Lower leg skin (tissue), 3 donors: ENCODE data around the gene REEP1.

Experiments
- POLR2A ChIP-seq, 2 donors: fragments of 450-650 bp; IDR thresholded peaks; one replicate each; pipeline ENCODE4 v1.6.1; 2016 to 2017; ENCODE audit warnings: antibody characterized with exemption in 2 of 2, mild to moderate bottlenecking in 1 of 2, moderate library complexity in 1 of 2
- TF ChIP-seq, protein P1 (sequence below), 3 donors: fragments of 450-650 bp; IDR thresholded peaks; one replicate each; pipeline ENCODE4 v1.5.1; 2016; ENCODE audit warnings: antibody characterized with exemption in 3 of 3, mild to moderate bottlenecking in 3 of 3, moderate library complexity in 2 of 3

DNA sequence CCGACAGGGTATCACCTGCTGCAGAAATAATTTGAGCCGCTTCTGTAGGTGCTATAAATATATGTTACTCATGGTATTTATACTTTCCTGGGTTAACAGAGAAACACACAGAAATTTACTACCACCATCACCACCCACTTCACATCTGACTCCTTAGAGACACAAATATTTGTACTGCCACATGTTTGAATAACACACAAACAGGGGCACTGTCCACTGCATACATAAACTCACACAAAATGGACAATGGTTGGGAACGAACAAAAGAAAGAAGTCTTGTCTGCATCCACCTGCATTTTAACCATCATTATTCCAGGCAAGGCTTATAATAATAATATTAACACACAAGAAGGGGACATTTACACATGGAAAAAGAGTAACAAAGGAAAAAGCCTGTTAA is 166.1 kb downstream of the REEP1 start:
- TF ChIP-seq, protein P1, sequence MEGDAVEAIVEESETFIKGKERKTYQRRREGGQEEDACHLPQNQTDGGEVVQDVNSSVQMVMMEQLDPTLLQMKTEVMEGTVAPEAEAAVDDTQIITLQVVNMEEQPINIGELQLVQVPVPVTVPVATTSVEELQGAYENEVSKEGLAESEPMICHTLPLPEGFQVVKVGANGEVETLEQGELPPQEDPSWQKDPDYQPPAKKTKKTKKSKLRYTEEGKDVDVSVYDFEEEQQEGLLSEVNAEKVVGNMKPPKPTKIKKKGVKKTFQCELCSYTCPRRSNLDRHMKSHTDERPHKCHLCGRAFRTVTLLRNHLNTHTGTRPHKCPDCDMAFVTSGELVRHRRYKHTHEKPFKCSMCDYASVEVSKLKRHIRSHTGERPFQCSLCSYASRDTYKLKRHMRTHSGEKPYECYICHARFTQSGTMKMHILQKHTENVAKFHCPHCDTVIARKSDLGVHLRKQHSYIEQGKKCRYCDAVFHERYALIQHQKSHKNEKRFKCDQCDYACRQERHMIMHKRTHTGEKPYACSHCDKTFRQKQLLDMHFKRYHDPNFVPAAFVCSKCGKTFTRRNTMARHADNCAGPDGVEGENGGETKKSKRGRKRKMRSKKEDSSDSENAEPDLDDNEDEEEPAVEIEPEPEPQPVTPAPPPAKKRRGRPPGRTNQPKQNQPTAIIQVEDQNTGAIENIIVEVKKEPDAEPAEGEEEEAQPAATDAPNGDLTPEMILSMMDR (IDR thresholded peaks at IDR 0.05): no peak
- TF ChIP-seq POLR2A (IDR thresholded peaks at IDR 0.05): no peak
